GM12891 (cell line): ENCODE data around the gene STAT5A.
"Not testable (repeated sequence)": the region's sequence is repeated elsewhere in the genome, so short reads cannot be mapped to it uniquely, and the experiment has no call there.

ENCODE experiments used
- DNase-seq: peaks from one replicate; pipeline ENCODE4 v3.0.0; 2011; ENCODE audit warnings: low spot score; ENCODE audit not compliant: insufficient read length
- FAIRE-seq: peaks from 2 replicates; lab custom pipeline; 2011; peaks lifted over from hg19 to GRCh38; lab: Jason Lieb, UNC
- PAX5 ChIP-seq: IDR thresholded peaks from 2 replicates; pipeline ENCODE4 v1.6.1; 2011; ENCODE audit warnings: low read length, moderate library complexity, mild to moderate bottlenecking; ENCODE audit not compliant: insufficient read depth, severe bottlenecking
- POLR2A ChIP-seq: IDR thresholded peaks from 2 replicates; pipeline ENCODE4 v1.6.1; 2011; ENCODE audit warnings: low read depth, low read length, control low read depth
- POLR2AphosphoS5 ChIP-seq: IDR thresholded peaks from 2 replicates; pipeline ENCODE4 v1.6.1; 2011; ENCODE audit warnings: low read depth, low read length, control low read depth
- POU2F2 ChIP-seq: IDR thresholded peaks from 2 replicates; pipeline ENCODE4 v1.6.1; 2011; ENCODE audit warnings: low read depth, mild to moderate bottlenecking, control low read depth, low read length, moderate library complexity
- SPI1 ChIP-seq: IDR thresholded peaks from 2 replicates; pipeline ENCODE4 v1.6.1; 2011; ENCODE audit warnings: low read depth, low read length, control low read depth
- TAF1 ChIP-seq: IDR thresholded peaks from 2 replicates; pipeline ENCODE4 v1.6.1; 2011; ENCODE audit warnings: low read depth, low read length, control low read depth

The STAT5A gene

DNA sequence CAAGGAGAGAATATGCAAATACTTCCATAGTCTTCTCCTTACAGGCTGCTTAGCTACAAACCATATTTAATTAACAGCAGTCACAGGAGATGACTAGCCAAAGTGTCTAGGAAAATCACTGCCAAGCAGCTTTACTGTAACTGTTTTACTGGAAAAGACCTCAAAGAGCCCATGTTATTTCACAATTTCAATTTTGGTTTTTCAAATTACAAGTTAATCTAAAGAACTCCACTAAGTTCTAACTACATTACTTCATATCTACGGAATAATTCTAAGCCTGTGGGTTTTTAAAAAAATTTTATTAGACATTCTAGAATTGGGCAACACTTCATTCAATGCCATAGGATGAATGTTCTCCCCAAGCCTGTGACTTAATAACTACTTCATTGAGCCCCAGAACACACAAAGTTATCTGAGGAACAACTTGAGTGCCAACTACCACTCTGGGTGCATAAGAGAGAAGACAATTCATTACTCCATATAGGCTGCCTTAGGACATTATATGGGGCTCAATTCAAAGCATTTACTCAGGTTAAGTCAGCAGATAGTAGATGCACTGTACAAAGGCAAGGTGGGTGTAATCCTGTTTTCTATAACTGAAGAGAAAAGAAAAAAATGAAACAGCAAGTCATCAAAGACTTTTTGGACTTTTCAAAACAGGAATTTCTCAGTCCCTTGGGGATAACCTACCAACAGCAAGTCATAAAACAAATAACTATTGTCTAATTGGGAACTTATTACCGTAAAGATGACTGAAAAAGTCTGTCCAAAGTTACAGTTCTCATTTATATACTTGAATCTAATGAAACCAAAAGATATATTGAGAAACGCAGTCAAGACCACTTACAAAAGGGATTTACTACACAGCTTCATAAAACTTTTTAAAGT lies 66.9 kb downstream of the STAT5A start:
- no peak for FAIRE-seq

GRCh38 chr17:42358434-42358833 lies 70.1 kb downstream of the STAT5A start:
- TF ChIP-seq POU2F2 (no peak), SPI1 (peak; percentile 77)
- FAIRE-seq (no peak), DNase-seq (no peak)

More for the DNA sequence above, 66.9 kb downstream of the STAT5A start:
- no peak for TF ChIP-seq TAF1
- TF ChIP-seq POLR2AphosphoS5, result no peak
- TF ChIP-seq PAX5, result no peak
- TF ChIP-seq SPI1, result no peak
- no peak for TF ChIP-seq POU2F2
- no peak for TF ChIP-seq POLR2A
- DNase-seq, result no peak

DNA sequence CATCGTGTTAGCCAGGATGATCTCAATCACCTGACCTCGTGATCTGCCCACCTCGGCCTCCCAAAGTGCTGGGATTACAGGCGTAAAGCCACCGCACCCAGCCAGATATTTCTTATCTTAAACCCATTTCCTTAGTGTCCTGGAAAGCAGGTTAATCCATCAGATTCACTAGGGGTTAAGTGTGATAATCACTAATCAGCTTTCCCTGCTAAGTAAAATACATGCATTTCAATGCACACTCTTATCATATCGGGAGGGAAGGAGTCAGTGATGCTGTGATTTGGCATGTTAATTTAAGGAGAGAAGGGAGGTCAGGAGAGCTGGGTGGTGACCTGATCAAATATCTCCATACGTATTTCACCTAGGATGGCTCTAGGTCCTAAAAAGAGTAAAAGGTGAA lies 70.8 kb downstream of the STAT5A start:
- TF ChIP-seq SPI1 (no peak), TAF1 (no peak), POLR2A (no peak), PAX5 (no peak), POLR2AphosphoS5 (no peak), POU2F2 (no peak)
- DNase-seq, result no peak
- FAIRE-seq, result no peak

DNA sequence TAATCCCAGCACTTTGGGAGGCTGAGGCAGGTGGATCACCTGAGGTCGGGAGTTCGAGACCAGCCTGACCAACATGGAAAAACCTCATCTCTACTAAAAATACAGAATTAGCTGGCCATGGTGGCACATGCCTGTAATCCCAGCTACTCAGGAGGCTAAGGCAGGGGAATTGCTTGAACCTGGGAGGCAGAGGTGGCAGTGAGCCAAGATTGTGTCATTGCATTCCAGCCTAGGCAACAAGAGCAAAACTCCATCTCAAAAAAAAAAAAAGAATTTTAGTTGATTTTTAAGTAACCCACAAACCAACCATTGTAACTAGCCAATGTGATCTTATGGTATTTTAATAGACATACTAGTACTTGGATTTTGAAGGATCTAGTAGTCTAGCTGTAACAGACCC lies 72.1 kb downstream of the STAT5A start:
- FAIRE-seq, DNase-seq: not testable (repeated sequence)
